HG03442 (cell line): ENCODE measurements around the gene BDNF.

Experiments
- ATAC-seq: cut with Tn5 transposase; IDR thresholded peaks from one replicate; pipeline ENCODE4 v1.9.1; 2021; ENCODE audit warnings: mild to moderate bottlenecking, moderate library complexity; ENCODE audit not compliant: unreplicated experiment

BDNF gene

GRCh38 chr11:27608951-27609350 lies 91.3 kb downstream of the BDNF start:
- ATAC-seq: no peak

GRCh38 chr11:27605422-27605821 lies 94.8 kb downstream of the BDNF start:
- no peak for ATAC-seq
